Activated T-cell treated with anti-CD3 and anti-CD28 coated beads, Interleukin-2, amount 50 U/mL, for 4 hours (primary cell): Measurements from ENCODE around the gene SLC28A1. TPM values are rescaled to one million over a fixed set of nuclear protein-coding genes. Genes with fewer than 3 reads are reported as not detected.

Experiments
- ATAC-seq, 2 donors: fragments of 200-7000 bp; cut with Tn5 transposase; one replicate each; pipeline ENCODE4 v1.10.0; 2021
- DNase-seq: peaks from one replicate; pipeline ENCODE4 v3.0.0-alpha.2; 2020
- H3K27me3 Mint-ChIP-seq: one replicate; pipeline ENCODE4 v1.8.0; 2021; ENCODE audit warnings: low read depth, mixed read lengths
- H3K36me3 Mint-ChIP-seq: one replicate; pipeline ENCODE4 v1.8.0; 2022; ENCODE audit warnings: mixed read lengths; ENCODE audit not compliant: insufficient read depth
- H3K4me1 Mint-ChIP-seq: one replicate; pipeline ENCODE4 v1.8.0; 2021; ENCODE audit warnings: low read depth, mixed read lengths
- H3K4me3 Mint-ChIP-seq: one replicate; pipeline ENCODE4 v1.8.0; 2021; ENCODE audit warnings: mild to moderate bottlenecking, moderate library complexity, mixed read lengths
- H3K9me3 Mint-ChIP-seq: one replicate; pipeline ENCODE4 v1.8.0; 2021; ENCODE audit warnings: mixed read lengths
- total RNA-seq, 3 donors: library from RNA; stranded (reverse); gene quantifications; one replicate each; pipeline ENCODE4 v1.2.1, GENCODE V29; 2021

The SLC28A1 gene
- total RNA-seq, 3 donors from 2014 or later: not detected

DNA sequence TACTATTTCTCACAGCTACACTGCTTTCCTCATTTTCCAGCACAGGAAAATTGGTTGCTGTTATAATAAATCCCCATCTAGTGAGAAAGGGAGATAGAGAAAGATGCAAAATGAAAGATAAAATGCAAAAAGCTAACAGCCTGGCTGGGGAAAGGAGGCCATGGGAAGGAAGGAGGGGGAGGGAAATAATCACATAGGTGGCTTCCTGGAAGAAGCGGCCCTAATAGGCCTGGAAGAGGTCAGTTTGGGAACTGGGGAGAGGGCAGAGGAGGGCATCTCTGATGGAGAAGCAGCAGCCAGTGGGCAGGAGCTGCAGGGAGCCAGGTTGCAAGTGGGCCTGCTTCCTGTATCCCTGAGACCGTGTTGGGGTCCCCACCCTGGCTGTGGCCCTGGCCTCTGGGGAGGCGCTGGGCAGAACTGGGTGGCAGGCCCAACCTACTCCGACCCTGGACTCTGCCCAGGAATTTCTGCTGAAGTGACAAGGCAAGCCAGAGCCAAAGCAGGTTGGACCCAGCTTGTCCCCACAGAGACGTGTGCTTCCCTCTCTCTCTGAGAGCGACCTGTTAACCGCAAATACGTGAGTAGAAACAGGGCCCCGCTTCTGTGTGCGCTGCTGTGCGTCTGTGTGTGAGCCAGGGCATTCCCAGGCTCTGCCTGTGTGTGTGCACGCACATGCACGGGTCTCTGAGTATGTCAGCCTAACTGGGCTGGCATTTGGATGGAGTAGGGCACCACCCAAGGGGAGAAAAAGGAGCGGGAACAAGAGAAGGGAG is 1.9 kb downstream of the SLC28A1 start:
- ATAC-seq (no peak), DNase-seq (no peak)
- Mint-ChIP-seq H3K36me3 (no peaks in the 10 kb centered on the region), H3K4me3 (no peak overlapping the region), H3K9me3 (no peaks in the 10 kb centered on the region), H3K4me1 (no peaks in the 10 kb centered on the region), H3K27me3 (no peaks in the 10 kb centered on the region)

DNA sequence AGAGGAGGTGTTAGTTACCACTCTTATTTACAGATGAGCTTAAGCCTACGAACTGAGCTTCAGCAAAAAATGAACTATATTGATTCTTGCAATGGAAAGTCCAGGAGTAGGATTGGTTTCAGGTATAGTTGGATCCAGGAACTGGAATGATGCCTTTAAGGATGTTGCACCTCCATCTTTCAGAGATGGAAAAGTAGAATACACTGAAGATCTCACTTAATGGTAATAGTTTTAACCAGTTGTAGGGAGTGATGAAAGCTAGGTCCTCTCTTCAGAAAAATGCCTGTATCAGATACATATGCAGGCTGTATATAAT is 2.5 kb downstream of the SLC28A1 start:
- ATAC-seq (no peak), DNase-seq (no peak)
- Mint-ChIP-seq H3K36me3 (no peaks in the 10 kb centered on the region), H3K4me3 (no peak overlapping the region), H3K4me1 (no peaks in the 10 kb centered on the region), H3K9me3 (no peaks in the 10 kb centered on the region), H3K27me3 (no peaks in the 10 kb centered on the region)

DNA sequence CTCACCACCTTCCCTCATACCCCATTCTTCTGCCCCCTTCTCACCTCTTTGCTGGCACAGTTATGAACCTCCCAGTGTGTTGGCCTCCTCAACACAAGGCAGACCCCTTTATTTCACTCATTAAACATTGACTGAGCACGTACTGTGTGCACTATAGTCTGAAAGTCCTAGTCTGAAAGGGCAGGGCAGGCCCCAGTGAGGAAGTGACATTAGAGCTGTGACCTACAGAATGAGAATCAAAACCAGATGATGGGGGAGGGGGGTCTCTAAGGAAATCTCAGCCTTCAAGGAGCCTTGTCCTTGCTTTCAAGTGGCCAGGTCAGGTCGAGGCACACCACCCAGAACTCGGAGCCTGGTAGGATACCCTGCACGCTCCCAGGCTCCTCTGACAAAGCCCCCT is 3.5 kb downstream of the SLC28A1 start:
- no peak overlapping the region for H3K4me3 Mint-ChIP-seq
- no peaks in the 10 kb centered on the region for H3K4me1 Mint-ChIP-seq
- no peaks in the 10 kb centered on the region for H3K27me3 Mint-ChIP-seq
- no peaks in the 10 kb centered on the region for H3K36me3 Mint-ChIP-seq
- H3K9me3 Mint-ChIP-seq: no peaks in the 10 kb centered on the region
- ATAC-seq (no peak), DNase-seq (no peak)

DNA sequence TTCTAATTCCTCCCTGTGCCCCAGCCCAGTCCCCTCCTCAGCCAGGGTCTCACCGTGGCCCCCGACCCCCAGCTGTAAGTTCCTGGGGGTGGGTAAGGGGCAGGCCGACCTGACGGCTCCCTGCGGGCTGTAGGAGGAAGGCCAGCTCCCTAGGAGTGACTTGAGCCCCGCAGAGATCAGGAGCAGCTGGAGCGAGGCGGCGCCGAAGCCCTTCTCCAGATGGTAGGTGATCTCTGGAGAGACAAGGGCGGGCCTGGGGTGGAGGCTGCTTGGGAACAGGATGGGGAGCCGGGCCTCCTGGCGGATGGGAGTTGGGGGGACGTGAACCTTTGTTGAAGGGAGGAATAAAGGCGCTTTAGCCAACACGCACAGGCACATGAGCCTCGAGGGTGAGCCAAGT is 4.2 kb downstream of the SLC28A1 start:
- Mint-ChIP-seq H3K9me3 (no peaks in the 10 kb centered on the region), H3K4me1 (no peaks in the 10 kb centered on the region), H3K4me3 (no peak overlapping the region), H3K36me3 (no peaks in the 10 kb centered on the region), H3K27me3 (no peaks in the 10 kb centered on the region)
- ATAC-seq: no peak
- no peak for DNase-seq

DNA sequence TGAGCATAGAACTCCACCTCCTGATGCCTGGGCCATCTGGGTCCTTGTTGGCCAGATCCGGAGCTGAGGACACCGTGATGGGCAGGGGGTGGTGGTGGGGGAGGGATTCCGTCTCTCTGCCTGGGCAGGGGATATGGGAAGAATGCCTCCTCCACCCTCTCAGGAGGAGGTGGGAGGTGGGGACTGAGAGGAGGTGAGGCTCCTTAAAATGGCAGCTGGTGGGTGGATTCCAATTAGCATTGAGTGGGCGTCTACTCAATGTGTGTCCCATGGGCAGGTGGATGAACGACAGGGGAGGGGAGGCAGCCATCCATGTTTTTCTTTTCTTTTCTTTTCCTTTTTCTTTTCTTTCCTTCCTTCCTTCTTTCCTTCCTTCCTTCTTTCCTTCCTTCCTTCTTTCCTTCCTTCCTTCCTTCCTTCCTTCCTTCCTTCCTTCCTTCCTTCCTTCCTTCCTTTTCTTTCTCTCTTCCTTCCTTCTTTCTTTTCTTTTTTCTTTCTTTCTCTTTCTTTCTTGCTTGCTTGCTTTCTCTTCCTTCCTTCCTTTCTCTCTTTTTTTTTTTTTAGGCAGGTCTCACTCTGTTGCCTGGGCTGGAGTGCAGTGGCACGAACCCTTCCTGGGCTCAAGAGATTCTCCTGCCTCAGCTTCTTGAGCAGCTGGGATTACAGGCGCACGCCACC is 5.0 kb downstream of the SLC28A1 start:
- no peaks in the 10 kb centered on the region for H3K4me1 Mint-ChIP-seq
- ATAC-seq: no peak
- H3K4me3 Mint-ChIP-seq: no peak overlapping the region
- DNase-seq: no peak
- H3K27me3 Mint-ChIP-seq: no peaks in the 10 kb centered on the region
- H3K36me3 Mint-ChIP-seq: no peaks in the 10 kb centered on the region
- no peaks in the 10 kb centered on the region for H3K9me3 Mint-ChIP-seq

DNA sequence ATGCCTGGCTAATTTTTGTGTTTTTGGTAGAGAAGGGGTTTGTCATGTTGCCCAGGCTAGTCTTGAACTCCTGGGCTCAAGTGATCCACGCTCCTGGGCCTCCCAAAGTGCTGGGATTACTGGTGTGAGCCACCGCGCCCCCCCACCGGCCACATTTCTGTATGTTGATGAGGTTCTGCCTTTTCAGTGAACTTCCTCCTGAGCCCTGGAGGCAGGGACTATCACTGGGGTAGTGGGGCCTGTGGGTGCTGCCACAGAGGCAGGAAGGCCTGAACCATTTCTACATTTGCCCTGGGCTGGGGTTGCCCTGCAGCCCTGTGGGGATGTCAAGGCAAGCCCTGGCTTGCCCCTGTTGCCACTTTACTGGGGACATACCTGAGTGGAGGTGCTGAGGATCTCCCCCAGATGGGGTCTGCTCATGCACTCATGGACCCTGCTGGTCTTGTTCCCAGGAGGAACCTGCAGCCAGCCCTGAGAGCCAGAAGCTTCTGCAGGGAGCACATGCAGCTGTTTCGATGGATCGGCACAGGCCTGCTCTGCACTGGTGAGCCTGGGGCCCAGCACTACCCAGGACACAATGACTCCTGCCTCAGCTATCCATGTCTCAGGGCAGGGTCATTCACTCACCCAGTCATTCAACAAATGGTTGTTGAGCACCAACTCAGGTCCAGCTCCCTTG is 5.7 kb downstream of the SLC28A1 start:
- Mint-ChIP-seq H3K9me3 (no peaks in the 10 kb centered on the region), H3K36me3 (no peaks in the 10 kb centered on the region), H3K4me1 (no peaks in the 10 kb centered on the region), H3K4me3 (no peak overlapping the region), H3K27me3 (no peaks in the 10 kb centered on the region)
- ATAC-seq (no peak), DNase-seq (no peak)

DNA sequence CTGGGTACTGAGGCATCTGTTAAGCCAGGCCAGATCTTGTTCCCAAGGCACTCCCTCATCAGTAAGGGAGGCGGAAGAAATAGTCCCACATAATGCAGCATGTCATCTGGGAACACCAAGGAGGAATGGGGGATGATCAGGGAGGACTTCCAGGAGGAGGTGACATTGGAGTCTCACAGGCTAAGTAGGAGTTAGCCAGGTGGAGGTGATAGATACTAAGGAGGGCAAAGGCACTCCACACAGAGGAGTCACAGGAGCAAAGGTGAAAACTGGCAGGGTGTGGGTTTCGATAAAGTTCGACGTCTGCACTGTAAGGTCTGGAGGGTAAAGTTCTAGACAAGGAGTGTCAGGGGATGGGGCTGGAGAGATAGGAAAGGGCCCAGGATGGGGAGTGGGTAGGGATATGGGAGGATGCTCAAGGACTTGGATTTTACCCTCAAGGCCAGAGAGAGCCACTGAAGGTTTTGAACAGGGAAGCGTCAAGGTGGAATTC is 6.3 kb downstream of the SLC28A1 start:
- Mint-ChIP-seq H3K36me3 (no peaks in the 10 kb centered on the region), H3K4me1 (no peaks in the 10 kb centered on the region), H3K9me3 (no peaks in the 10 kb centered on the region), H3K27me3 (no peaks in the 10 kb centered on the region), H3K4me3 (no peak overlapping the region)
- no peak for ATAC-seq
- no peak for DNase-seq

DNA sequence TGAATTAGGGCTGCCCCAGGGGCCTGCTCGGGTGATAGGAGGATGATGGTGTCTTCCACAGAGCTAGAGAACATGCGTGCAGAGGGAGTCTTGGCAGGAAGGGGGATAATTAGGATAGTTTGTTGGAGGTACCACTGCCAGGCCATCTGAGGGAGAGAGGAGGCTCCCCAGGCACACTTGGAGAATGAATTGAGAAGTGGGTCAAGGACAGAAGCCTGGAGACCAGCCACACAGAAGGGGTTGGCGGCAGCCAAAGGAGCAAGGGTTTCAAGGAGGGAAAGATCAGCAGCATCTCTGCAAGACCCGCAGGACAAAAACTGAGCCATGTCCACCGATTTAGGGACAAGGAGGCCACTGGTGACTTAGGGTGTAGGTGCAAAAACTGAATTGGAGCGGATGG is 6.9 kb downstream of the SLC28A1 start:
- Mint-ChIP-seq H3K4me3 (no peak overlapping the region), H3K27me3 (peaks cover 3% of the 10 kb centered on the region), H3K9me3 (no peaks in the 10 kb centered on the region), H3K4me1 (no peaks in the 10 kb centered on the region), H3K36me3 (no peaks in the 10 kb centered on the region)
- no peak for ATAC-seq
- DNase-seq: no peak

DNA sequence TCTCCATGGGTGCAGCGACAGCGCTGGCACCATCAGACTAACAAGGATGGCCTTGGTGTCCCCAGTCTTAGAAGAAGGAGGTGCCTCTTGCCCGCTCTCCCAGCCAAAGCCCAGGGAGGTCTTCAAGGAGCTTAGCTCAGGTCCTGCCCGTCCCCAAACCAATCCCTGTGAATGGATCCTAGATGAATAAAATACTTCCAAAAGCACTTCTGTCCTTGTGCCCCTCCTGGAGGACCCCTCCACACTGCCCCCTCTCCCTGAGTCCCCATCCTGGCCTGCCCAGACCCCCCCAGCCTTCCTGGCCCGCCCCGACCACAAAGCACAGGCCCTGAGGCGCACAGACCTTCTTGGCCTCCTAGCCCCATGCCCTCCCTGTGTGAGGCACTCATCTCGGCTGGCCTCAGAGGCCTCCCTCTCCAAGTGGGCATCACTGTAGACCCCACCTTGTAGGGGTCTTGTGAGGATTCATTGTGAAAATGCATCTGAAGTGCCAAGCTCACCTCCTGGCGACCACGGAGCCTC is 8.4 kb downstream of the SLC28A1 start:
- Mint-ChIP-seq H3K27me3 (peaks cover 7% of the 10 kb centered on the region), H3K36me3 (no peaks in the 10 kb centered on the region), H3K9me3 (no peaks in the 10 kb centered on the region), H3K4me1 (no peaks in the 10 kb centered on the region), H3K4me3 (no peak overlapping the region)
- DNase-seq (no peak), ATAC-seq (no peak)

DNA sequence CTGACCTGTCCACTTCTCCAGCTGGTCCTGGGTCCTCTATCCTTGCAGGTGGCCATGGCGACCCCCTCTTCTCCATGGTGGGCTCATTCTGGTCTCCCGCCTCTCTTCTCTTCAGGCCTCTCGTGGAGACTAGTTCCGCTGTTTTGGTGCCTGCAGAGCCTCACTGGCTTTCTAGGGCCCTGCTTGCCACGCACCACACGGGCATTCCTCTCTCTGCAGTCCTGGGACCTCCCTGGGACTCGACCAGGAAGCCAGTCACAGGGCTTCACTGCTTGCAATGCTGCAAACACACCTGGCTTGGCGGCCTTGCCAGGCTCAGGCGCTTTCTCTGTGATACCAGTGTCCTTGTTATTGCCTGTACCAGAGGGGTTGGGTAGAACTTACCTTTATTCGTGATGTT is 9.1 kb downstream of the SLC28A1 start:
- Mint-ChIP-seq H3K9me3 (no peaks in the 10 kb centered on the region), H3K36me3 (no peaks in the 10 kb centered on the region), H3K4me1 (no peaks in the 10 kb centered on the region), H3K4me3 (no peak overlapping the region), H3K27me3 (peaks cover 8% of the 10 kb centered on the region)
- DNase-seq (no peak), ATAC-seq (no peak)

DNA sequence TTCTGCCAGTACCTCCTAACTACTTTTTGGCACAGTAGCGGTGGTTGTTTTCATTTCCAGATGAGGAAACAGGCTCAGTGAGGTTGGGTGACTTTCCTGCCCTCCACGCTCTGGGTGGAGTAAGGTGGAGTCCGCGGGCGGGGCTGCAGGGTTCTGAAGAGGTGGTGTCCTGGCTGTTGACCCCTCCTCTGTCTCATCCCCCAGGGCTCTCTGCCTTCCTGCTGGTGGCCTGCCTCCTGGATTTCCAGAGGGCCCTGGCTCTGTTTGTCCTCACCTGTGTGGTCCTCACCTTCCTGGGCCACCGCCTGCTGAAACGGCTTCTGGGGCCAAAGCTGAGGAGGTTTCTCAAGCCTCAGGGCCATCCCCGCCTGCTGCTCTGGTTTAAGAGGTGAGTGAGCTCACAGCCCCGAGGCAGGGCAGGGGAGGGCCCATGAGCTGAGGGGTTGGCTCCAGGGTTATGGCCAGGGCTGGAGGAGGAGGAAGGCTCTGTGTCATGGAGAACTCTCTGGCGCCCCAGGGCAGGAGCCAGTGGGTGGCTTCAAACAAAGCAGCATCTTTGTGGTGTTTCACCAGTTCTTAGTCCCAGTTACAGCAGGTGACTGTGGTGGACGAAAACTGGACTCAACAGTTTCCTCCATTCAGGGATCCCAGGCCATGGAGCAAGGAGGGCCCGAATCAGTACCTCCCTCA is 10.4 kb downstream of the SLC28A1 start:
- no peak for DNase-seq
- peaks cover 11% of the 10 kb centered on the region for H3K27me3 Mint-ChIP-seq
- ATAC-seq: no peak
- H3K9me3 Mint-ChIP-seq: peaks cover 2% of the 10 kb centered on the region
- no peak overlapping the region for H3K4me3 Mint-ChIP-seq
- H3K4me1 Mint-ChIP-seq: no peaks in the 10 kb centered on the region
- no peaks in the 10 kb centered on the region for H3K36me3 Mint-ChIP-seq

DNA sequence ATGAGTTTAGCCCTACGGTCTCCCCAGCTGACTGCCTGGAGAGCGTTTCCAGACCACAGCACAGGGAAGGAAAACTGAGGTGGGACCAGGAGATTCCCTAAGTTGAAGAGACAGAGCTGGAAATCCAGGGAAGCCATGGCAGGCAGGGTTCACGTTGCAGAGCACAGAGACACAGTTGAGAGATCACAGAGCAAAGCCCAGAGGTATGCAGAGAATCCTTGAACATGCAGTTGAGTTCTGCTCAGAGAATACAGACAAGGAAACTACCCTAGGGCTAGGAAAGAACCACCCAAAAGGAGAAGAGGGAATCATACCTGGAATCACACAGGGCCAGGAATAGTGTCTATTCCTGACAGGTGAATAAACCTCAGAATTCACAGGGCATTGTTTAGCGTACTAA is 14.3 kb downstream of the SLC28A1 start:
- H3K36me3 Mint-ChIP-seq: no peaks in the 10 kb centered on the region
- ATAC-seq: no peak

DNA sequence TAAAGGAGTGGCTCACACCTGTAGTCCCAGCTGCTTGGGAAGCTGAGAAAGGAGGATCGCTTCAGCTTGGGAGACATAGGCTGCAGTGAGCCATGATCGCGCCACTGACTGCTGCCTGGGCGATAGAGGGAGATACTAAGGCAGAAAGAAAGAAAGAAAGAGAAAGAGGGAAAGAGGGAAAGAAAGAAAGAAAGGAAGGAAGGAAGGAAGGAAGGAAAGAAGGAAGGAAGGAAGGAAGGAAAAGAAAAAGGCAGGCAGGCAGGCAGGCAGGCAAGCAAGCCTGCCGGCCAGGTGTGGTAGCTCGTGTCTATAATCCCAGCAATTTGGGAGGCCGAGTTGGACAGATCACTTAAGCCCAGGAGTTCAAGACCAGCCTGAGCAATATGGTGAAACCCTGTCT is 15.3 kb downstream of the SLC28A1 start:
- no peak overlapping the region for H3K4me3 Mint-ChIP-seq
- peaks cover 11% of the 10 kb centered on the region for H3K27me3 Mint-ChIP-seq
- ATAC-seq: no peak
- no peaks in the 10 kb centered on the region for H3K36me3 Mint-ChIP-seq
- DNase-seq: no peak
- H3K4me1 Mint-ChIP-seq: no peaks in the 10 kb centered on the region
- peaks cover 2% of the 10 kb centered on the region for H3K9me3 Mint-ChIP-seq

More for the DNA sequence above, 14.3 kb downstream of the SLC28A1 start:
- H3K4me3 Mint-ChIP-seq: no peak overlapping the region
- no peak for DNase-seq
- peaks cover 2% of the 10 kb centered on the region for H3K9me3 Mint-ChIP-seq
- H3K27me3 Mint-ChIP-seq: peaks cover 11% of the 10 kb centered on the region
- no peaks in the 10 kb centered on the region for H3K4me1 Mint-ChIP-seq

DNA sequence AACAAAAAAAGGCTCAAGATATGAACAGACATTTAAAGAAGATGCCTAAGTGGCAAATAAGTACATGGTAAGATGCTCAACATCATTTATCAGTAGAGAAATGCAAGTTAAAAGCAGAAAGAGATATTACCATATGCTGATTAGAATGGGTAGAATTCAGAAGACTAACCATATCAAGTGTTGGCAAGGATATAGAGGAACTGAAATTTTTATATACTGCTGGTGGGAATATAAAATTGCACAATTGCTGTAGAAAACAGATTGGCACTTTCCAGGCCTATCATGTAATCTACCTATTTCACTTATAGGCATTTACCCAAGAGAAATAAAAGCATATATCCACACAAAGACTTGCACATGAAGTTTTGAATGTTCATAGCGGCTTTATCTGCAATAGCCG is 17.1 kb downstream of the SLC28A1 start:
- DNase-seq (no peak), ATAC-seq (no peak)
- H3K27me3 Mint-ChIP-seq: peaks cover 8% of the 10 kb centered on the region
- no peaks in the 10 kb centered on the region for H3K36me3 Mint-ChIP-seq
- peaks cover 2% of the 10 kb centered on the region for H3K9me3 Mint-ChIP-seq
- no peak overlapping the region for H3K4me3 Mint-ChIP-seq
- H3K4me1 Mint-ChIP-seq: no peaks in the 10 kb centered on the region
